CD4-positive, alpha-beta T cell (primary cell): ENCODE results near the gene ZIC2. TPM values are rescaled to one million over a fixed set of nuclear protein-coding genes. Genes with fewer than 3 reads are reported as not detected.

Experiments
- ATAC-seq: fragments of 200-7000 bp; cut with Tn5 transposase; one replicate; pipeline ENCODE4 v1.10.0; 2022; ENCODE audit warnings: mild to moderate bottlenecking; ENCODE audit not compliant: poor library complexity
- CTCF ChIA-PET: fragments of 350-600 bp; sonication (Branson Sonifier 250); formaldehyde crosslinking; loops from one replicate; lab custom pipeline; 2021; ENCODE audit warnings: antibody characterized with exemption, inconsistent platforms; lab: Charles Lee
- POLR2A ChIA-PET: fragments of 350-600 bp; sonication (Branson Sonifier 250); formaldehyde crosslinking; loops from one replicate; lab custom pipeline; 2021; ENCODE audit warnings: antibody characterized with exemption, inconsistent platforms; lab: Charles Lee
- DNase-seq, 14 experiments: peaks; one replicate each; pipeline ENCODE4 v3.0.0-alpha.2; 2013 to 2020; ENCODE audit warnings: mixed read lengths in 2 of 14
- H3K27ac ChIP-seq, 2 donors: one replicate each; pipeline versions ENCODE4 v1.5.1 to v1.7.0; 2013; ENCODE audit warnings: low read length in 2 of 2, low read depth in 1 of 2, mild to moderate bottlenecking in 1 of 2
- H3K27me3 ChIP-seq, 2 experiments: 1 replicate in 1 of 2; 2 replicates in 1 of 2; pipeline versions ENCODE4 v1.6.1 to v1.7.0; 2013; ENCODE audit warnings: low read length in 2 of 2, control low read depth in 1 of 2, mild to moderate bottlenecking in 1 of 2, moderate library complexity in 1 of 2; ENCODE audit not compliant: insufficient read depth in 2 of 2, control insufficient read depth in 1 of 2
- H3K36me3 ChIP-seq: one replicate; pipeline ENCODE4 v1.6.1; 2013; ENCODE audit warnings: low read length, control low read depth; ENCODE audit not compliant: insufficient read depth
- H3K4me1 ChIP-seq: one replicate; pipeline ENCODE4 v1.6.1; 2013; ENCODE audit warnings: low read length, control low read depth; ENCODE audit not compliant: insufficient read depth
- H3K4me3 ChIP-seq: one replicate; pipeline ENCODE4 v1.5.1; 2013; ENCODE audit warnings: mild to moderate bottlenecking, low read length, moderate library complexity
- H3K9me3 ChIP-seq, 2 experiments: 1 replicate in 1 of 2; 2 replicates in 1 of 2; pipeline versions ENCODE4 v1.6.1 to v1.7.0; 2013; ENCODE audit warnings: low read length in 2 of 2, mild to moderate bottlenecking in 2 of 2, control low read depth in 1 of 2, moderate library complexity in 1 of 2; ENCODE audit not compliant: control insufficient read depth in 1 of 2, insufficient read depth in 1 of 2
- H3K27ac Mint-ChIP-seq: one replicate; pipeline ENCODE4 v1.8.0; 2020; ENCODE audit warnings: mixed read lengths
- H3K27me3 Mint-ChIP-seq: one replicate; pipeline ENCODE4 v1.8.0; 2021; ENCODE audit warnings: mixed read lengths
- H3K36me3 Mint-ChIP-seq: one replicate; pipeline ENCODE4 v1.8.0; 2021; ENCODE audit warnings: low read depth, mixed read lengths
- H3K4me1 Mint-ChIP-seq: one replicate; pipeline ENCODE4 v1.8.0; 2021; ENCODE audit warnings: low read depth, mixed read lengths
- H3K4me3 Mint-ChIP-seq: one replicate; pipeline ENCODE4 v1.8.0; 2020; ENCODE audit warnings: mild to moderate bottlenecking, mixed read lengths
- H3K9me3 Mint-ChIP-seq: one replicate; pipeline ENCODE4 v1.8.0; 2020; ENCODE audit warnings: mixed read lengths
- CTCF ChIP-seq: fragments of 200-600 bp; IDR thresholded peaks from one replicate; pipeline ENCODE4 v1.8.0; 2022; ENCODE audit warnings: antibody characterized with exemption, mild to moderate bottlenecking
- intact Hi-C, 2 experiments: fragments of 100-400 bp; cut with DNase I in 1 of 2; cut with micrococcal nuclease in 1 of 2; formaldehyde crosslinking; loops; one replicate each; pipeline versions ENCODE4 v1.15.1 to v1.9.0; 2023 to 2025; cut with DNase I, micrococcal nuclease
- total RNA-seq, 174 experiments: library from RNA in 2 of 174; stranded (reverse) in 2 of 174; gene quantifications; one replicate each; pipeline ENCODE4 v1.2.3 and lab custom pipeline; 2021 to 2026

Gene ZIC2
- total RNA-seq, 2 experiments from 2014 or later = not detected

- Histone ChIP-seq H3K4me1 (peaks cover 46% of the 10 kb centered on the region), H3K36me3 (no peaks in the 10 kb centered on the region), H3K27me3 (peaks cover 84 to 96% of the 10 kb centered on the region in 2 experiments), H3K9me3 (peaks cover 0 to 51% of the 10 kb centered on the region in 2 experiments), H3K27ac (no peak overlapping the region), H3K4me3 (peak overlapping the region; percentile 19)
- Mint-ChIP-seq H3K4me3 (peak overlapping the region; percentile 62), H3K4me1 (peaks cover 37% of the 10 kb centered on the region), H3K36me3 (no peaks in the 10 kb centered on the region), H3K27me3 (peaks cover 96% of the 10 kb centered on the region), H3K27ac (no peak overlapping the region), H3K9me3 (peaks cover 2% of the 10 kb centered on the region)
- ATAC-seq = peak; percentile 28
- no peak for TF ChIP-seq CTCF
- intact Hi-C loops = loop anchor here (2.0 to 5.0 kb wide), 3 partner anchors 38 to 302 kb away; no protein-coding TSS in a partner anchor
- ChIA-PET POLR2A (no interaction called here), CTCF (no interaction called here)
- peak in 3 of 14 experiments; percentile 16 to 50 (median 49) for DNase-seq
These were observed 21.9 kb upstream of the ZIC2 start for GRCh38 chr13:99959540-99960230.

- Mint-ChIP-seq H3K9me3 (peaks cover 2% of the 10 kb centered on the region), H3K27ac (no peak overlapping the region), H3K4me1 (peaks cover 31% of the 10 kb centered on the region), H3K36me3 (no peaks in the 10 kb centered on the region), H3K4me3 (no peak overlapping the region), H3K27me3 (peaks cover 91% of the 10 kb centered on the region)
- ATAC-seq (no peak), DNase-seq (no peak)
- Histone ChIP-seq H3K9me3 (peaks cover 0 to 43% of the 10 kb centered on the region in 2 experiments), H3K36me3 (no peaks in the 10 kb centered on the region), H3K4me1 (peaks cover 44% of the 10 kb centered on the region), H3K27ac (no peak overlapping the region), H3K27me3 (peaks cover 84 to 94% of the 10 kb centered on the region in 2 experiments), H3K4me3 (no peak overlapping the region)
- CTCF ChIA-PET = interaction anchor here (0.6 to 0.7 kb wide), 2 partner anchors 45 to 46 kb away, joined by 3 read pairs; no protein-coding TSS in a partner anchor
- intact Hi-C loops = loop anchor here in 1 of 2 experiments (2.0 kb wide), 1 partner anchor 38 kb away; no protein-coding TSS in a partner anchor
- TF ChIP-seq CTCF = no peak
- POLR2A ChIA-PET = no interaction called here
These were observed 20.8 kb upstream of the ZIC2 start for GRCh38 chr13:99960663-99961311.

GRCh38 chr13:99961636-99962035, 19.9 kb upstream of the ZIC2 start:
- Histone ChIP-seq H3K27ac (no peak overlapping the region), H3K36me3 (no peaks in the 10 kb centered on the region), H3K9me3 (peaks cover 0 to 36% of the 10 kb centered on the region in 2 experiments), H3K27me3 (peaks cover 84 to 94% of the 10 kb centered on the region in 2 experiments), H3K4me3 (no peak overlapping the region), H3K4me1 (peaks cover 35% of the 10 kb centered on the region)
- POLR2A ChIA-PET = no interaction called here
- ATAC-seq (no peak), DNase-seq (no peak)
- H3K4me1 Mint-ChIP-seq = peaks cover 23% of the 10 kb centered on the region
- no peaks in the 10 kb centered on the region for H3K36me3 Mint-ChIP-seq
- no peak overlapping the region for H3K4me3 Mint-ChIP-seq
- H3K27me3 Mint-ChIP-seq = peaks cover 91% of the 10 kb centered on the region
- intact Hi-C loops = loop anchor here in 1 of 2 experiments (2.0 kb wide), 1 partner anchor 37 kb away; no protein-coding TSS in a partner anchor
- peaks cover 2% of the 10 kb centered on the region for H3K9me3 Mint-ChIP-seq
- no peak for TF ChIP-seq CTCF
- no peak overlapping the region for H3K27ac Mint-ChIP-seq
- CTCF ChIA-PET = no interaction called here
